HG03097 (cell line): ENCODE results near the gene MAP3K21.
A peak's percentile ranks its signal among the peaks of the same experiment; 100 is the strongest.

ENCODE experiments used
- ATAC-seq: cut with Tn5 transposase; IDR thresholded peaks from one replicate; pipeline ENCODE4 v1.9.1; 2021; ENCODE audit not compliant: unreplicated experiment, low FRiP score

The MAP3K21 gene

GRCh38 chr1:233386336-233386735 is 58.8 kb downstream of the MAP3K21 start:
- ATAC-seq: no peak

GRCh38 chr1:233387585-233387984 is 60.1 kb downstream of the MAP3K21 start:
- no peak for ATAC-seq

- no peak for ATAC-seq
Measured at GRCh38 chr1:233389169-233389568, 61.6 kb downstream of the MAP3K21 start.

- no peak for ATAC-seq
Measured at GRCh38 chr1:233389893-233390292, 62.4 kb downstream of the MAP3K21 start.

GRCh38 chr1:233390842-233391737 is 63.6 kb downstream of the MAP3K21 start:
- no peak for ATAC-seq

- no peak for ATAC-seq
Measured at GRCh38 chr1:233393084-233393840, 65.7 kb downstream of the MAP3K21 start.

GRCh38 chr1:233393926-233394680 is 66.6 kb downstream of the MAP3K21 start:
- no peak for ATAC-seq

GRCh38 chr1:233394860-233395717 is 67.6 kb downstream of the MAP3K21 start:
- ATAC-seq: peak; percentile 63

- no peak for ATAC-seq
Measured at GRCh38 chr1:233395863-233396646, 68.5 kb downstream of the MAP3K21 start.

- no peak for ATAC-seq
Measured at GRCh38 chr1:233406339-233406960, 78.9 kb downstream of the MAP3K21 start.

GRCh38 chr1:233406994-233407631 is 79.6 kb downstream of the MAP3K21 start:
- no peak for ATAC-seq

GRCh38 chr1:233409540-233409939 is 82.0 kb downstream of the MAP3K21 start:
- no peak for ATAC-seq

- no peak for ATAC-seq
Measured at GRCh38 chr1:233410906-233411305, 83.4 kb downstream of the MAP3K21 start.

GRCh38 chr1:233412812-233413211 is 85.3 kb downstream of the MAP3K21 start:
- no peak for ATAC-seq

GRCh38 chr1:233421293-233421692 is 93.8 kb downstream of the MAP3K21 start:
- ATAC-seq: no peak

GRCh38 chr1:233424779-233425178 is 97.3 kb downstream of the MAP3K21 start:
- no peak for ATAC-seq

GRCh38 chr1:233427907-233428306 is 100.4 kb downstream of the MAP3K21 start:
- no peak for ATAC-seq

- ATAC-seq: no peak
Measured at GRCh38 chr1:233431753-233432403, 104.4 kb downstream of the MAP3K21 start.
